Renal pelvis (tissue), 4 donors: ENCODE data around the gene MYO7A. TPM values are rescaled to one million over a fixed set of nuclear protein-coding genes. Genes with fewer than 3 reads are reported as not detected.

Experiments
- DNase-seq: peaks from one replicate; pipeline ENCODE4 v3.0.0-alpha.2; 2013
- polyA plus RNA-seq, 3 donors: library from polyadenylated mRNA; unstranded; fragments of 120-200 nt; gene quantifications; one replicate each; pipeline ENCODE4 v1.2.1, GENCODE V29; 2013; ENCODE audit not compliant: insufficient read length in 3 of 3

The MYO7A gene
- polyA plus RNA-seq, 3 donors = 2.9 to 4.0 (median 3.3) TPM

GRCh38 chr11:77213589-77214428, 85.8 kb downstream of the MYO7A start:
- DNase-seq = no peak

DNA sequence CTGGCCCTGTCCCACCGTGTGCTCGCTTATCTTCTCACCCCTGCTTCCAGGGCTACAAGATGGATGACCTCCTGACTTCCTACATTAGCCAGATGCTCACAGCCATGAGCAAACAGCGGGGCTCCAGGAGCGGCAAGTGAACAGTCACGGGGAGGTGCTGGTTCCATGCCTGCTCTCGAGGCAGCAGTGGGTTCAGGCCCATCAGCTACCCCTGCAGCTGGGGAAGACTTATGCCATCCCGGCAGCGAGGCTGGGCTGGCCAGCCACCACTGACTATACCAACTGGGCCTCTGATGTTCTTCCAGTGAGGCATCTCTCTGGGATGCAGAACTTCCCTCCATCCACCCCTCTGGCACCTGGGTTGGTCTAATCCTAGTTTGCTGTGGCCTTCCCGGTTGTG, 86.5 kb downstream of the MYO7A start:
- DNase-seq = no peak

DNA sequence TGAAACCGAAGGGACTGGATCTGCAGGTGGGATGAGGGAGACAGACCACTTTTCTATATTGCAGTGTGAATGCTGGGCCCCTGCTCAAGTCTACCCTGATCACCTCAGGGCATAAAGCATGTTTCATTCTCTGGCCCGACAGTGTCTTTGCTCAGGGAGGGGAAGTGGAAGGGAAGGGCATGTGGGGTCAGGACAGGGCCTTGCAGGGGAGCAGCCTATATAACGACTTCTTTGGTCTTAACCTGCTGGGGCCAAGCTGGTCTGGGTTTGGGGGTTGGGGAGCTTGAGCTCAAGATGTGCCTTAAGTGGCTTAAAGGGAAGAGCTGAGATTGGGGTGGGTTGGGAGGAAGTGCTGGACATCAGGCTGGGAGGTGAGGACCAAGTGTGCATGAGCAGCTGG, 87.1 kb downstream of the MYO7A start:
- no peak for DNase-seq

GRCh38 chr11:77217156-77217555, 89.1 kb downstream of the MYO7A start:
- no peak for DNase-seq

DNA sequence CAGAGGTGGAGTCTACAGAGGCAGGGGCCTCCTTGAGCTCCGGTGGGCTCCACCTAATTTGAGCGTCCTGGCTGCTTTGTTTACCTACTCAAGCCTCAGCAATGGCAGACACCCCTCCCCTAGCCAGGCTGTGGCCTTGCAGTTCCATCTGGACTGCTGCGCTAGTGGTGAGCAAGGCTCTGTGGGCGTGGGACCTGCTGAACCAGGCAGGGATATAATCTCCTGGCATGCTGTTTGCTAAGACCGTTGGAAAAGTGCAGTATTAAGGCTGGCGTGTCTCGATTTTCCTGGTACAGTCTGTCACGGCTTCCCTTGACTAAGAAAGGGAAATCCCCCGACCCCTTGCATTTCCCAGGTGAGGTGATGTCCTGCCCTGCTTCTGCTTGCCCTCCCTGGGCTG, 95.8 kb downstream of the MYO7A start:
- no peak for DNase-seq

DNA sequence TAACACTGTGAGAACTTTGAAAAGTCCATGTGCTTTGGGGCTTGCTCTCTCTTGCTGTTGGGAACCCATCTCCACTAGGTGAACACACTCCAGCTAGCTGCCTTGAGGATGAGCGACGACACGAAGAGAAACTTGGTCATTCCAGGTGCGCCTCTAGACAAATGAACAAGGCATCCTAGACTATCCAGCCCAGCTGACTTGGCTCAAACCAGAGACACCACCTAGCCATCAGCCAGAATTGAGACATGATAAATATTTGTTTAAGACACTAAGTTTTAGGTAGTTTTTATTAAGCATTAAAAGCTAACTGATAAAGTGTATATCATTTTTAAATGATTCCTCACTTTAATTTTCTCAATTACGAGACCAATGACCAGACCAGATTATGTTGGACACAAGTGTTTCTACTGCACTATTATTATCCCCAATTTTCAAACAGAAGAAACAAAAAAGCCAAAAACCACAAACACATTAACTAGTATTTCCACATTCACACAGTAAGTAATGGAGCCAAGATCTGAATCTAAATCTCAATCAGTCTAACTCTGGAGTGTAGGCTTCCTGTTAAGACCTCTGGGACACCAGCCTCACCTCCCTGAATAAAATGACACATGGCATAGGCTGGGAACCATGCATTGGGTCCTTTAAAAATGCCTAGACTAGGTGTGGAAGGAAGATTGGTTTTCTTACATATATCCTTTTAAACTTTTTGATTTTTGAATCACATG, 103.0 kb downstream of the MYO7A start:
- no peak for DNase-seq

DNA sequence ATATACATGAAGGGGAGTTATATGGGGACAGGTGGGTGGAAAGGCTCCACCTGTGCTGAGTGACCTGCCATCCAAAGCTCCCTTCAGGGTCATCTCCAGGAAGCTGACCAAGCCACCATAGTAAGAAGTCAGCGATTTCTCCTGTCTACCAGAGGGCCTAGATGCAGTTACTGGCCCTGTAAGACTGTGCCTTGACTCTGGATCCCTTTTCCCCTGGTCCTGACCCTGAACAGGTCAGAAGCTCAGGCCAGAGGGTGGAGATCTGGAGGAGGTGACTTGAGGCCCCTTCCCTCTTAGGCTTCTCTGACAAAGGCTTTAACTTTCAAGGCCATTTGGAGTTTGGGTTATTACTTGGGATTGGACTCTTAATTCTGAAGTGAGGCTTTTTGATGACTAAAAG, 103.8 kb downstream of the MYO7A start:
- no peak for DNase-seq

- no peak for DNase-seq
These were observed 104.2 kb downstream of the MYO7A start for GRCh38 chr11:77232242-77232641.

DNA sequence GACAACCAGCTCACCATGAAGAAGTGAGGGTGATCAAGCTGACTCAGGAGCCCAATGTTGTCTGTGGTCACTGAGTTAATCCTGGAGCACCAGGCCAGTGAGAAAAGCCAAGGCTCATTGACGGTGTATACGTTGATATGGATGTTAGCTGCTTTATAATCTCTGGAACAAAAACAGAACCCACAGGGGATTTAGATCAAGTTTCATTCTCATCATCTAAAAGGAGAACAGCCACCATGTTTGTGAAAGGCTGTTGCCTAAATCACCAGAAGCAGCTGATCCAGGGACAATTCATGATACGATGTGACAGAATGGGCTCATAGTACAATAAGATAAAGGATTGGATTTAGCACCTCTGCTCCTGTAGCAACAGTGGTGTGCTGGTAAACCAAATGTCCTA, 105.0 kb downstream of the MYO7A start:
- no peak for DNase-seq

- no peak for DNase-seq
These were observed 108.9 kb downstream of the MYO7A start for GRCh38 chr11:77236901-77237300.

GRCh38 chr11:77244277-77245027, 116.4 kb downstream of the MYO7A start:
- no peak for DNase-seq

DNA sequence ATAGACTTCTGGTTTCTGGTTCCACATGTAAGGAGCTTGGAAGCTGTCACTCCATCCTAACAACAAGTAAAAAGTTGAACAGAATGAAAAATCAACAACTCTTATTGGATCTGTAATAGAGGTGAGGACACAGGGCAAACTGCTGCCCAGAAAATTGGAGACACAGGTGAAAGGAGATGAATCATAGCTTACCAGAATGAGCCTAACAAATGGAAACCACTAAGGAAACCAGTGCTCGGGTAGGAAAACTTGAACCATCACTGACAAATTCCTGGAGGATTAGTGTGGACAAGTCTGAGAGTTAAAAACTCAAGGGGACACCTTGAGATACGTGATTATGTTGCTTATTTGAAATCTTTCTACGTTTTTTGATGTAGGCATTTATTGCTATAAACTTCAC, 121.4 kb downstream of the MYO7A start:
- DNase-seq = no peak

DNA sequence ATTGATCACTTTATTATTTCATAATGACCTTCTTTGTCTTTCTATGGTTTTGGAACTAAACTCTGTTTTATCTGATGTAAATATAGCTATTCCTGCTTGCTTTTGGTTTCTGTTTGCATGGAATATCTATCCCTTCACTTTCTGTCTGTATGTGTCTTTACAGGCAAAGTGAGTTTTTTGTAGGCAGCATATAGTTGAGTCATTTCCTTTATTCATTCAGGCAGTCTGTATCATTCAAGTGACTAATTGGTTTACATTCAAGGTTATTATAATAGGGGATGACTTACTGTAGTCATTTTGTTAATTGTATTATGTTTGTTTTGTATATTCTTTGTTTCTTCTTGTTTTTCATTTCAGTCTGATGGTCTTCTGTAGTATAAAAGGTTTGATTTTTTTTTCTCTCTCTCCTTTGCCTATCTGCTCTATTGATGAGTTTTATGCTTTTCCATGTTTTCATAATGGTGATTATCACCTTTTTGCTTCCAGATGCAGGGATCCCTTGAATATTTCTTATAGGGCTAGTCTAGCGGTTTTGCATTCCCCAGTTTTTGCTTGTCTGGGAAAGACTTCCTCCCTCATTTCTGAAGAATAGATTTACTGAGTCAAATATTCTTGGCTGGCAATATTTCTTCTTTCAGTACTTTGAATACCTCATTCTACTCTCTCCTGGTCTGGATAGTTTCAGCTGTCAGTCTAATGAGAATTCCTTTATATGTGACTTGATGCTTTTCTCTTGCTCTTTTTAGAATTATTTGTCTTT, 123.0 kb downstream of the MYO7A start:
- DNase-seq = no peak

- no peak for DNase-seq
These were observed 124.7 kb downstream of the MYO7A start for GRCh38 chr11:77252555-77253270.

DNA sequence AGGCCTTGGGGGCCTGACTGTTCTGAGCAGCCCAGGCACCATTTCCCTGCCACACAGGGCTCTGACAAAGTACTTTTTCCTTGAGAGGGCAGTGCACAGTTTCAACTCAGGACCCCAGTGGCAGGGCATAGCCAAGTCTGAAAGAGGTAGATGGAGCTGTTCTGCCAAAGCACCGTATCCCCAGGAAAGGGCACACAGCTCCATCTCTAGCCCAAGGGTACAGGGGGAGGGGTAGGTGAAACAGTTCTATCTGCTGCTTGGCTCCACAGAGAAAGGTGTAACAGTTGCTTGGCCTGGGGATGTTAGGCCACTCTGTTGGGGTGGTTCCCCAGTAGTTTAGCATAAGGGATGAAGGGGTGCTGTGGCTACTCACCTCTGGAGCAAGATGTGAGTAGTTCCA, 125.6 kb downstream of the MYO7A start:
- DNase-seq = no peak

GRCh38 chr11:77259641-77260040, 131.6 kb downstream of the MYO7A start:
- DNase-seq = no peak

DNA sequence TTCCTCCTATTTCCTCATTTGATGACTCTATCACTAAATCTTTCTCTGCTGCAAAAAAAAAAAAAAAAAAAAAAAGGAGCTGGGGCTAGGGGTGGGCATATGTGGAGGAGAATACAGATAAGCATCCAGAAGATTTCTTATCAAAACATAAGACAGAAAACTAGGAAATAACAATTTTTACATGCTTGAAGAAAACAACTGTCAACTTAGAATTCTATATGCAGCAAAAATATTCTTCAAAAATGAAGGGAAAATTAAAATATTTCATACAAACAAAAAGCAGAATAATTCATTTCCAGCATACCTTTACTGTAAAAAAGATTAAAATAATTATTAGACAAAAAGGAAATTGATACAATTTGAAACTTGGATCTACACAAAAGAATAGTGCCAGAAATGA, 134.8 kb downstream of the MYO7A start:
- DNase-seq = no peak
